Tibial nerve (tissue), 4 donors: ENCODE results near the gene NFATC2. TPM values are rescaled to one million over a fixed set of nuclear protein-coding genes. Genes with fewer than 3 reads are reported as not detected.

ENCODE experiments used
- DNase-seq, 2 donors: peaks; one replicate each; pipeline ENCODE4 v3.0.0-alpha.2; 2019; ENCODE audit warnings: low spot score in 2 of 2
- H3K27ac ChIP-seq, 4 donors: fragments of 200-600 bp; sonication (generic) in 3 of 4; one replicate each; pipeline ENCODE4 v1.5.1; 2017 to 2019; ENCODE audit warnings: mild to moderate bottlenecking in 1 of 4
- H3K27me3 ChIP-seq, 2 donors: fragments of 200-600 bp; sonication (generic) in 1 of 2; one replicate each; pipeline versions ENCODE4 v1.5.1 to v1.6.0; 2017 to 2019
- H3K36me3 ChIP-seq, 3 donors: fragments of 200-600 bp; sonication (generic); one replicate each; pipeline ENCODE4 v1.5.1; 2018 to 2019
- H3K4me1 ChIP-seq, 4 donors: fragments of 200-600 bp; sonication (generic) in 3 of 4; one replicate each; pipeline ENCODE4 v1.5.1; 2017 to 2019
- H3K4me3 ChIP-seq, 4 donors: fragments of 200-600 bp; sonication (generic) in 3 of 4; one replicate each; pipeline ENCODE4 v1.5.1; 2017 to 2019; ENCODE audit warnings: mild to moderate bottlenecking in 1 of 4, moderate library complexity in 1 of 4
- H3K9me3 ChIP-seq, 4 donors: fragments of 200-600 bp; sonication (generic) in 3 of 4; one replicate each; pipeline ENCODE4 v1.5.1; 2017 to 2019
- CTCF ChIP-seq, 5 experiments: fragments of 200-600 bp in 3 of 5; fragments of 450-650 bp in 2 of 5; sonication (generic) in 3 of 5; IDR thresholded peaks; one replicate each; pipeline ENCODE4 v1.5.1; 2016 to 2019; ENCODE audit warnings: antibody characterized with exemption in 5 of 5, mild to moderate bottlenecking in 3 of 5, moderate library complexity in 2 of 5
- EP300 ChIP-seq, 2 donors: sonication (generic); formaldehyde crosslinking; IDR thresholded peaks; one replicate each; pipeline ENCODE4 v1.6.1; 2017; ENCODE audit warnings: antibody characterized with exemption in 2 of 2, mild to moderate bottlenecking in 1 of 2
- POLR2A ChIP-seq, 2 donors: fragments of 450-650 bp; IDR thresholded peaks; one replicate each; pipeline ENCODE4 v1.6.1; 2017; ENCODE audit warnings: antibody characterized with exemption in 2 of 2, mild to moderate bottlenecking in 2 of 2, moderate library complexity in 2 of 2
- WGBS, 2 donors: methylation state at CpG; one replicate each; pipeline ENCODE4 v1.1.5; 2018; 5-methylcytosine and 5-hydroxymethylcytosine counted together
- total RNA-seq, 4 donors: library from RNA; depleted of rRNA; stranded (reverse); fragments of >200 nt; gene quantifications; one replicate each; pipeline ENCODE4 v1.1.0, GENCODE V29; 2016

NFATC2 gene
- total RNA-seq, 4 donors from 2014 or later = 6.0 to 11.5 (median 7.7) TPM

GRCh38 chr20:51361258-51361657 is 181.3 kb downstream of the NFATC2 start:
- H3K4me1 ChIP-seq = peaks cover 0 to 7% (median 3%) of the 10 kb centered on the region in 4 donors
- no peaks in the 10 kb centered on the region for H3K27me3 ChIP-seq
- no peak for DNase-seq
- WGBS, 2 donors = 76 to 100% methylated on average over 1 of the region's 1 CpG
- no peak for TF ChIP-seq EP300 (IDR thresholded peaks at IDR 0.05)
- TF ChIP-seq POLR2A (IDR thresholded peaks at IDR 0.05) = no peak
- no peak for TF ChIP-seq CTCF (IDR thresholded peaks at IDR 0.05)
- H3K4me3 ChIP-seq = no peak overlapping the region
- no peak overlapping the region for H3K27ac ChIP-seq
- H3K9me3 ChIP-seq = peaks cover 0 to 20% (median 0%) of the 10 kb centered on the region in 4 donors
- no peaks in the 10 kb centered on the region for H3K36me3 ChIP-seq

- H3K4me1 ChIP-seq = peaks cover 0 to 1% (median under 1%) of the 10 kb centered on the region in 4 donors
- DNase-seq = no peak
- H3K4me3 ChIP-seq = no peak overlapping the region
- no peaks in the 10 kb centered on the region for H3K27me3 ChIP-seq
- WGBS, 2 donors = 71 to 72% methylated on average over 13 of the region's 13 CpGs
- H3K36me3 ChIP-seq = no peaks in the 10 kb centered on the region
- TF ChIP-seq POLR2A (IDR thresholded peaks at IDR 0.05) = no peak
- TF ChIP-seq CTCF (IDR thresholded peaks at IDR 0.05) = no peak
- peaks cover 0 to 20% (median 0%) of the 10 kb centered on the region in 4 donors for H3K9me3 ChIP-seq
- no peak overlapping the region for H3K27ac ChIP-seq
Observed at GRCh38 chr20:51360451-51361201, 181.9 kb downstream of the NFATC2 start.

GRCh38 chr20:51359947-51360346 is 182.6 kb downstream of the NFATC2 start:
- Histone ChIP-seq H3K27ac (no peak overlapping the region), H3K27me3 (no peaks in the 10 kb centered on the region), H3K36me3 (no peaks in the 10 kb centered on the region), H3K9me3 (peaks cover 0 to 20% (median 0%) of the 10 kb centered on the region in 4 donors), H3K4me1 (peaks cover 0 to 1% (median 0%) of the 10 kb centered on the region in 4 donors), H3K4me3 (no peak overlapping the region)
- TF ChIP-seq POLR2A (IDR thresholded peaks at IDR 0.05) (no peak), EP300 (IDR thresholded peaks at IDR 0.05) (no peak), CTCF (IDR thresholded peaks at IDR 0.05) (no peak)
- WGBS, 2 donors = 60 to 64% methylated on average over 1 of the region's 1 CpG
- no peak for DNase-seq

- Histone ChIP-seq H3K27me3 (no peaks in the 10 kb centered on the region), H3K4me1 (peaks cover 0 to 6% (median 0%) of the 10 kb centered on the region in 4 donors), H3K36me3 (no peaks in the 10 kb centered on the region), H3K4me3 (no peak overlapping the region), H3K27ac (no peak overlapping the region), H3K9me3 (peaks cover 0 to 20% (median 0%) of the 10 kb centered on the region in 4 donors)
- DNase-seq = no peak
- TF ChIP-seq EP300 (IDR thresholded peaks at IDR 0.05) (no peak), CTCF (IDR thresholded peaks at IDR 0.05) (no peak), POLR2A (IDR thresholded peaks at IDR 0.05) (no peak)
- WGBS, 2 donors = 80 to 94% methylated on average over 3 of the region's 3 CpGs
Observed at GRCh38 chr20:51359401-51359800, 183.1 kb downstream of the NFATC2 start.

- Histone ChIP-seq H3K4me1 (peaks cover 0 to 17% (median 0%) of the 10 kb centered on the region in 4 donors), H3K36me3 (no peaks in the 10 kb centered on the region), H3K4me3 (no peak overlapping the region), H3K27me3 (no peaks in the 10 kb centered on the region), H3K9me3 (peaks cover 0 to 9% (median 0%) of the 10 kb centered on the region in 4 donors), H3K27ac (no peak overlapping the region)
- WGBS, 2 donors = 87 to 93% methylated on average over 3 of the region's 3 CpGs
- TF ChIP-seq EP300 (IDR thresholded peaks at IDR 0.05) (no peak), CTCF (IDR thresholded peaks at IDR 0.05) (no peak), POLR2A (IDR thresholded peaks at IDR 0.05) (no peak)
- DNase-seq = no peak
Observed at GRCh38 chr20:51358032-51358724, 184.3 kb downstream of the NFATC2 start.
